ENCODE results near the gene NT5C2. TPM values are rescaled to one million over a fixed set of nuclear protein-coding genes. Genes with fewer than 3 reads are reported as not detected.
A peak's percentile ranks its signal among the peaks of the same experiment; 100 is the strongest.

NT5C2 gene
- total RNA-seq, 4 donors from 2014 or later = 91.2 to 98.3 (median 92.5) TPM

- Histone ChIP-seq H3K27ac (peak overlapping the region in 2 of 4 donors; percentile 3 to 37), H3K27me3 (no peaks in the 10 kb centered on the region), H3K4me3 (no peak overlapping the region), H3K4me1 (peaks cover 0 to 13% (median 0%) of the 10 kb centered on the region in 3 donors), H3K36me3 (peaks cover 0 to 8% (median 0%) of the 10 kb centered on the region in 3 donors), H3K9me3 (no peaks in the 10 kb centered on the region)
- intact Hi-C loops (cut with DNase I) = no loop called here
- WGBS, 2 donors = 59 to 82% methylated on average over 3 of the region's 3 CpGs
- TF ChIP-seq POLR2A (IDR thresholded peaks at IDR 0.05) (no peak), CTCF (IDR thresholded peaks at IDR 0.05) (no peak)
- no peak for DNase-seq
Observed at GRCh38 chr10:103058034-103058433, 135.0 kb downstream of the NT5C2 start.

- 51 to 73% methylated on average over 4 of the region's 4 CpGs for WGBS, 2 donors
- H3K4me1 ChIP-seq = peaks cover 0 to 13% (median 0%) of the 10 kb centered on the region in 3 donors
- no peak overlapping the region for H3K27ac ChIP-seq
- no peak overlapping the region for H3K4me3 ChIP-seq
- intact Hi-C loops (cut with DNase I) = no loop called here
- H3K36me3 ChIP-seq = peaks cover 0 to 15% (median 0%) of the 10 kb centered on the region in 3 donors
- TF ChIP-seq POLR2A (IDR thresholded peaks at IDR 0.05) (no peak), CTCF (IDR thresholded peaks at IDR 0.05) (no peak)
- no peaks in the 10 kb centered on the region for H3K9me3 ChIP-seq
- no peaks in the 10 kb centered on the region for H3K27me3 ChIP-seq
- DNase-seq = no peak
Observed at GRCh38 chr10:103055105-103055504, 138.0 kb downstream of the NT5C2 start.

- H3K27ac ChIP-seq = peak overlapping the region in 1 of 4 donors; percentile 47
- no peak for DNase-seq
- intact Hi-C loops (cut with DNase I) = no loop called here
- peaks cover 0 to 13% (median 0%) of the 10 kb centered on the region in 3 donors for H3K4me1 ChIP-seq
- TF ChIP-seq CTCF (IDR thresholded peaks at IDR 0.05) (no peak), POLR2A (IDR thresholded peaks at IDR 0.05) (no peak)
- no peaks in the 10 kb centered on the region for H3K9me3 ChIP-seq
- WGBS, 2 donors = 77 to 78% methylated on average over 1 to 3 of the region's 3 CpGs
- peaks cover 0 to 19% (median 0%) of the 10 kb centered on the region in 3 donors for H3K36me3 ChIP-seq
- H3K27me3 ChIP-seq = no peaks in the 10 kb centered on the region
- H3K4me3 ChIP-seq = no peak overlapping the region
Observed at GRCh38 chr10:103054621-103055020, 138.5 kb downstream of the NT5C2 start.

GRCh38 chr10:103053659-103054581, 139.2 kb downstream of the NT5C2 start:
- peaks cover 0 to 13% (median 0%) of the 10 kb centered on the region in 3 donors for H3K4me1 ChIP-seq
- H3K27ac ChIP-seq = peak overlapping the region in 3 of 4 donors; percentile 7 to 47 (median 20)
- intact Hi-C loops (cut with DNase I) = no loop called here
- WGBS, 2 donors = 35 to 58% methylated on average over 19 of the region's 20 CpGs
- H3K27me3 ChIP-seq = no peaks in the 10 kb centered on the region
- TF ChIP-seq CTCF (IDR thresholded peaks at IDR 0.05) = peak in 1 of 6 experiments; percentile 19
- TF ChIP-seq POLR2A (IDR thresholded peaks at IDR 0.05) = no peak
- peak overlapping the region in 3 of 4 donors; percentile 19 to 47 (median 22) for H3K4me3 ChIP-seq
- peaks cover 0 to 19% (median 0%) of the 10 kb centered on the region in 3 donors for H3K36me3 ChIP-seq
- no peaks in the 10 kb centered on the region for H3K9me3 ChIP-seq
- DNase-seq = no peak

GRCh38 chr10:103049237-103049636, 143.8 kb downstream of the NT5C2 start:
- H3K27me3 ChIP-seq = no peaks in the 10 kb centered on the region
- intact Hi-C loops (cut with DNase I) = no loop called here
- 86 to 87% methylated on average over 6 of the region's 6 CpGs for WGBS, 2 donors
- no peak overlapping the region for H3K4me3 ChIP-seq
- H3K9me3 ChIP-seq = no peaks in the 10 kb centered on the region
- H3K27ac ChIP-seq = no peak overlapping the region
- no peak for DNase-seq
- H3K36me3 ChIP-seq = peaks cover 0 to 11% (median 0%) of the 10 kb centered on the region in 3 donors
- peaks cover 0 to 9% (median 0%) of the 10 kb centered on the region in 3 donors for H3K4me1 ChIP-seq
- TF ChIP-seq POLR2A (IDR thresholded peaks at IDR 0.05) (no peak), CTCF (IDR thresholded peaks at IDR 0.05) (no peak)
